ENCODE results near the gene FITM2. TPM values are rescaled to one million over a fixed set of nuclear protein-coding genes. Genes with fewer than 3 reads are reported as not detected.

The FITM2 gene
- total RNA-seq, 2 experiments from 2014 or later: 2.2 to 2.7 TPM

DNA sequence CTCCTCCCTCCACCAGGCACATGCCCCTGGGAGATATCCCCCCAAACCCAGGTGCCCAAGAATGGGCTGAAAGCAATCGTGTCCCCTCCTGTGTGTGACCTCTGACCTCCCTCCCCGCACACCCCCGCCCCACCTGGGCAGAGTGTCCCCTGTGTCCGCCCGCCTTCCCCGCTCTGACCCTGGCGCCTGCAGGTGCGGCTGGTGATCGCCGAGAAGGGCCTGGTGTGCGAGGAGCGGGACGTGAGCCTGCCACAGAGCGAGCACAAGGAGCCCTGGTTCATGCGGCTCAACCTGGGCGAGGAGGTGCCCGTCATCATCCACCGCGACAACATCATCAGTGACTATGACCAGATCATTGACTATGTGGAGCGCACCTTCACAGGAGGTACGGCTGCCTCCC lies 54.0 kb downstream of the FITM2 start:
- H3K27ac Mint-ChIP-seq: no peak overlapping the region
- no peaks in the 10 kb centered on the region for H3K27me3 Mint-ChIP-seq
- DNase-seq: no peak
- no peaks in the 10 kb centered on the region for H3K4me1 Mint-ChIP-seq
- H3K36me3 Mint-ChIP-seq (ENCODE audit: low read depth): no peaks in the 10 kb centered on the region
- POLR2A ChIA-PET: no interaction called here
- H3K4me3 Mint-ChIP-seq: no peak overlapping the region
- CTCF ChIA-PET: no interaction called here
- no peaks in the 10 kb centered on the region for H3K9me3 Mint-ChIP-seq

GRCh38 chr20:44255942-44256341 lies 55.1 kb downstream of the FITM2 start:
- CTCF ChIA-PET: no interaction called here
- no peak for DNase-seq
- Mint-ChIP-seq H3K27me3 (no peaks in the 10 kb centered on the region), H3K27ac (no peak overlapping the region), H3K4me1 (no peaks in the 10 kb centered on the region), H3K4me3 (no peak overlapping the region), H3K9me3 (no peaks in the 10 kb centered on the region), H3K36me3 (ENCODE audit: low read depth) (no peaks in the 10 kb centered on the region)
- POLR2A ChIA-PET: no interaction called here

DNA sequence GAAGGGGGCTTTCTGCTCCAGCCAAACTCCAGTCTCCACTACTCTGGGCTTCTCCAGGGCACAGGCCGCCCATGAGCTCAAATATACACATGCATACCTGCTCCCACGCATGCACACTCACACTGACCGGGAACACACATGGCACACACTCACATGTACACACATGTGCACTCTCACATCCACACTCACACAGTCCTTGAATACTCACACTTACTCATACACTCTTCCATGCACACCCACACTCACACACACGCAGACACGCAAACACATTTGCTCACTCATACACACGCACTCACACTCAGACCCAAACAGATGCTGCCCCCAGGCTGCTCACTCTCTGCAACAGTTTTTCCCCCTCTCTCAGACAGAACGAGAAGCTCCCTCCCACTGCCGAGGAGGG lies 56.9 kb downstream of the FITM2 start:
- ChIA-PET POLR2A (no interaction called here), CTCF (no interaction called here)
- no peaks in the 10 kb centered on the region for H3K27me3 Mint-ChIP-seq
- H3K4me1 Mint-ChIP-seq: no peaks in the 10 kb centered on the region
- DNase-seq: no peak
- no peaks in the 10 kb centered on the region for H3K9me3 Mint-ChIP-seq
- H3K36me3 Mint-ChIP-seq (ENCODE audit: low read depth): no peaks in the 10 kb centered on the region
- no peak overlapping the region for H3K27ac Mint-ChIP-seq
- H3K4me3 Mint-ChIP-seq: no peak overlapping the region

DNA sequence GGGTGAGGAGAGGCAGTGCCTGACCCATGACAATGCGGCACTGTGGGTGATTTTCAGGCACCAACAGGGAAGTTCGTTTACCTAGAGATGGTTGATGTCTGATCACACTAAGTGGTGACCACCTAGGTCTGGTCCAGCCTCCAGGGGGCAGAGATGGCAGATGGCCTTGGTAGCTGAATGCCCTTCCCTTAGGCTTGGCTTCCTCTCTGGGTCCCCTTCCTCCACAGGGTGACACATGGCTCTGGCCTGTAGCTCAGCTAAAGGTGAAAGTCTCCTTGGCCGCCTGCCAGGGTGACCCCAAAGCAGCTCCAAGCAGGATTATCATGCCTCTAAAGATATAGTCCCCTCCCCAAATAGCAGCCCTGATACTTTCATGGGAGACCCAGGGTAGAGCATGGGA lies 57.5 kb downstream of the FITM2 start:
- H3K27ac Mint-ChIP-seq: no peak overlapping the region
- no peak for DNase-seq
- H3K4me1 Mint-ChIP-seq: no peaks in the 10 kb centered on the region
- H3K27me3 Mint-ChIP-seq: no peaks in the 10 kb centered on the region
- ChIA-PET POLR2A (no interaction called here), CTCF (no interaction called here)
- no peak overlapping the region for H3K4me3 Mint-ChIP-seq
- no peaks in the 10 kb centered on the region for H3K36me3 Mint-ChIP-seq (ENCODE audit: low read depth)
- no peaks in the 10 kb centered on the region for H3K9me3 Mint-ChIP-seq

Other genes starting within 250 kb of the FITM2 start
- under 1 TPM; 0.05 to 0.10 TPM for gene JPH2, start 124.0 kb downstream of the FITM2 start, total RNA-seq
- 10 to 100 TPM; 30.8 to 31.4 TPM for gene OSER1, start 100.4 kb downstream of the FITM2 start, total RNA-seq
- not detected for gene GDAP1L1, start 63.9 kb downstream of the FITM2 start, total RNA-seq
- gene R3HDML, start 25.8 kb upstream of the FITM2 start, total RNA-seq: not detected
- not detected for gene HNF4A, start 44.5 kb upstream of the FITM2 start, total RNA-seq
- 10 to 100 TPM; 15.5 to 16.6 TPM for gene TTPAL, start 164.7 kb upstream of the FITM2 start, total RNA-seq
- 10 to 100 TPM; 90.8 to 93.3 TPM for gene SERINC3, start 210.9 kb upstream of the FITM2 start, total RNA-seq